A673 (cell line): ENCODE data around the gene RIPK3. TPM values are rescaled to one million over a fixed set of nuclear protein-coding genes. Genes with fewer than 3 reads are reported as not detected.

Experiments used
- BruUV-seq: library from RNA; stranded (reverse); fragments of 400-500 nt; replicated peaks from 2 replicates; lab custom pipeline; 2021; lab: Mats Ljungman, UMichigan
- CTCF ChIA-PET: fragments of 300-600 bp; sonication (Branson Sonifier 250); formaldehyde crosslinking; loops from one replicate; lab custom pipeline; 2022; ENCODE audit warnings: antibody characterized with exemption; lab: Charles Lee
- POLR2A ChIA-PET: fragments of 300-600 bp; sonication (Branson Sonifier 250); formaldehyde crosslinking; loops from one replicate; lab custom pipeline; 2022; ENCODE audit warnings: antibody characterized with exemption; ENCODE audit not compliant: low non-redundant PET; lab: Charles Lee
- DNase-seq: peaks from one replicate; pipeline ENCODE4 v3.0.0-alpha.2; 2015; ENCODE audit warnings: low spot score
- H3K27ac ChIP-seq: fragments of 200-600 bp; sonication (generic); 2 replicates; pipeline ENCODE4 v1.5.1; 2016; ENCODE audit warnings: mixed run types, low read depth, mild to moderate bottlenecking, mixed read lengths, antibody characterized with exemption, low read length; ENCODE audit not compliant: poor library complexity, severe bottlenecking
- H3K27me3 ChIP-seq: fragments of 200-600 bp; sonication (generic); replicated peaks from 2 replicates; pipeline ENCODE4 v1.6.1; 2017; ENCODE audit warnings: mixed run types, low read depth, mild to moderate bottlenecking, mixed read lengths, antibody characterized with exemption, low read length; ENCODE audit not compliant: insufficient read depth, poor library complexity
- H3K36me3 ChIP-seq: fragments of 200-600 bp; sonication (generic); 2 replicates; pipeline ENCODE4 v1.6.1; 2016; ENCODE audit warnings: mixed run types, mild to moderate bottlenecking, mixed read lengths, antibody characterized with exemption, low read length; ENCODE audit not compliant: insufficient read depth, poor library complexity, severe bottlenecking
- H3K4me1 ChIP-seq: fragments of 200-600 bp; sonication (generic); 2 replicates; pipeline ENCODE4 v1.6.1; 2017; ENCODE audit warnings: mixed run types, mild to moderate bottlenecking, mixed read lengths, antibody characterized with exemption, low read length; ENCODE audit not compliant: insufficient read depth, poor library complexity, severe bottlenecking
- H3K4me3 ChIP-seq: fragments of 200-600 bp; sonication (generic); 2 replicates; pipeline ENCODE4 v1.5.1; 2016; ENCODE audit warnings: low read depth, mixed run types, mild to moderate bottlenecking, mixed read lengths, low read length; ENCODE audit not compliant: poor library complexity, severe bottlenecking
- H3K9me3 ChIP-seq: fragments of 200-600 bp; sonication (generic); 2 replicates; pipeline ENCODE4 v1.6.1; 2016; ENCODE audit warnings: mixed run types, low read depth, mild to moderate bottlenecking, mixed read lengths, antibody characterized with exemption, low read length; ENCODE audit not compliant: poor library complexity, severe bottlenecking
- CTCF ChIP-seq: fragments of 300-800, 200-600 bp; sonication (generic); conservative IDR thresholded peaks from 2 replicates; pipeline ENCODE4 v1.5.1; 2017; ENCODE audit warnings: low read depth, mild to moderate bottlenecking, antibody characterized with exemption, low read length, moderate library complexity, mixed read lengths
- EZH2 ChIP-seq: fragments of 200-600 bp; sonication (generic); IDR thresholded peaks from 2 replicates; pipeline ENCODE4 v1.6.1; 2017; ENCODE audit warnings: borderline replicate concordance, low read depth, mild to moderate bottlenecking, mixed read lengths, antibody characterized with exemption, low read length; ENCODE audit not compliant: poor library complexity, severe bottlenecking
- intact Hi-C: fragments of 100-400 bp; cut with micrococcal nuclease; formaldehyde crosslinking; loops from one replicate; pipeline ENCODE4 v1.10.0; 2022; ENCODE audit not compliant: unreplicated experiment
- total RNA-seq: library from RNA; stranded (reverse); gene quantifications from 2 replicates; pipeline ENCODE4 v1.2.3, GENCODE V29; 2021

Gene RIPK3
- total RNA-seq, 1 experiment from 2014 or later, result not detected

GRCh38 chr14:24361326-24361725 is 21.5 kb upstream of the RIPK3 start:
- CTCF ChIA-PET, result no interaction called here
- intact Hi-C loops, result no loop called here
- TF ChIP-seq EZH2, result no peak
- no peak for TF ChIP-seq CTCF

GRCh38 chr14:24360281-24360680 is 20.5 kb upstream of the RIPK3 start:
- Histone ChIP-seq H3K27ac (no peak overlapping the region), H3K4me1 (no peaks in the 10 kb centered on the region), H3K27me3 (no peaks in the 10 kb centered on the region), H3K4me3 (no peak overlapping the region), H3K36me3 (no peaks in the 10 kb centered on the region), H3K9me3 (no peaks in the 10 kb centered on the region)
- DNase-seq, result no peak
- TF ChIP-seq EZH2, result no peak
- TF ChIP-seq CTCF, result no peak
- intact Hi-C loops, result no loop called here
- no TSS peak for BruUV-seq
- CTCF ChIA-PET, result no interaction called here
- POLR2A ChIA-PET, result no interaction called here

More at GRCh38 chr14:24361326-24361725, 21.5 kb upstream of the RIPK3 start:
- H3K4me3 ChIP-seq, result no peak overlapping the region
- BruUV-seq, result no TSS peak
- H3K9me3 ChIP-seq, result no peaks in the 10 kb centered on the region
- no peaks in the 10 kb centered on the region for H3K36me3 ChIP-seq
- no peak for DNase-seq
- POLR2A ChIA-PET, result interaction anchor here (0.5 kb wide), 1 partner anchor 1697 kb away, joined by 3 read pairs; no protein-coding TSS in a partner anchor
- H3K27me3 ChIP-seq, result no peaks in the 10 kb centered on the region
- H3K4me1 ChIP-seq, result peaks cover 9% of the 10 kb centered on the region
- H3K27ac ChIP-seq, result no peak overlapping the region

GRCh38 chr14:24356208-24356607 is 16.4 kb upstream of the RIPK3 start:
- Histone ChIP-seq H3K4me3 (no peak overlapping the region), H3K27ac (no peak overlapping the region), H3K9me3 (no peaks in the 10 kb centered on the region), H3K27me3 (no peaks in the 10 kb centered on the region), H3K36me3 (no peaks in the 10 kb centered on the region), H3K4me1 (peaks cover 7% of the 10 kb centered on the region)
- intact Hi-C loops, result no loop called here
- BruUV-seq, result no TSS peak
- TF ChIP-seq CTCF, result no peak
- TF ChIP-seq EZH2, result no peak
- POLR2A ChIA-PET, result no interaction called here
- DNase-seq, result no peak
- CTCF ChIA-PET, result no interaction called here
